ENCODE data around the gene XYLB.

The XYLB gene

DNA sequence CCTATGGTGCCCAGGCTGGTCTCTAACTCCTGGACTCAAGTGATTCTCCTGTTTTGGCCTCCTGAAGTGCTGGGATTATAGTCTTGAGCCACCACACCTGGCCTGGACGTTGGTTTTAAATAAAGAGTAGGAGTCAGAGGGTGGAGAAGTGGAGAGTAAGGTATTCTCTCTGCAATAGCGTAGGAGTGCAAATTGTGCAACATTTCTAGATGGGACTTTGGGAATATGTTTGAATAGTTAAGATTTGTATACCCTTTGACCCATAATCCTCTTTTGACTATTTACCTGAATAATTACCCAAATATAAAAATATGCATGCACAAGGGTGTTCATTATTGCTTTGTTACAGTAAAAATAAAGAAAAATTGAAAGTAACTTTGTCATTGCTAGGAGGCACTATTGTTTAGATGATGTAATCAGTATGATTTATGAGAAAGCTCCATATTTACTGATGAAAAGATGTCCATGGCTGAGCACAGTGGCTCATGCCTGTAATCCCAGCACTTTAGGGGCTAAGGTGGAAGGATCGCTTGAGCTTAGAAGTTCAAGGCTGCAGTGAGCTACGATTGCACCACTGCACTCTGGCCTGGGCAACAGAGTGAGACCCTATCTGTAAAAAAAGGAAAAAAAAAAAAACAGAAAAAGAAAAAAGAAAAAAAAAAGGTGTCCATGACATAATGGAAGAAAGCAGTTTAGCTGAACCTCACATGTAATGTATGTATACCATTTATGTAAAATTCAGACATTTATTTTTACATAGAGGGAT is 15.1 kb upstream of the XYLB start:
- no peak overlapping the region for H3K4me2 ChIP-seq (ENCODE audit: insufficient read depth, low read length, poor library complexity, severe bottlenecking)
- H2BK12ac ChIP-seq (ENCODE audit: low read length), result no peak overlapping the region
- H3K36me3 ChIP-seq (replicated peaks in 1 of 2; ENCODE audit: control insufficient read depth in 2 of 2, insufficient read depth in 2 of 2, low read length in 2 of 2), result no peaks in the 10 kb centered on the region
- H3K23ac ChIP-seq (ENCODE audit: low read depth, low read length, poor library complexity), result no peak overlapping the region
- H3K9ac ChIP-seq (ENCODE audit: low read depth, low read length, poor library complexity), result no peak overlapping the region
- no peak overlapping the region for H3K14ac ChIP-seq (ENCODE audit: low read length)
- no peak overlapping the region for H2AFZ ChIP-seq (ENCODE audit: low read length)
- peaks cover 0 to 2% of the 10 kb centered on the region in 2 donors for H3K9me3 ChIP-seq (replicated peaks in 1 of 2; ENCODE audit: control insufficient read depth in 2 of 2, insufficient read depth in 1 of 2, low read depth in 1 of 2, low read length in 2 of 2)
- no peak overlapping the region for H3K4ac ChIP-seq (ENCODE audit: low read length)
- no peak overlapping the region for H2BK120ac ChIP-seq (ENCODE audit: low read depth, low read length)
- no peak overlapping the region for H2BK5ac ChIP-seq (ENCODE audit: low read length)
- WGBS, 2 donors (ENCODE audit: extremely low coverage in 2 of 2, insufficient read length in 2 of 2, insufficient replicate concordance in 1 of 2), result no CpG with 5 or more reads among the region's 4 CpGs
- no peak overlapping the region for H4K91ac ChIP-seq (ENCODE audit: low read depth, low read length, poor library complexity)
- no peaks in the 10 kb centered on the region for H3K79me1 ChIP-seq (ENCODE audit: low read depth, low read length)
- no peak overlapping the region for H2AK5ac ChIP-seq (ENCODE audit: low read depth, low read length)
- H3K27ac ChIP-seq (replicated peaks; ENCODE audit: low read length), result no peak overlapping the region
- no peak overlapping the region for H4K8ac ChIP-seq (ENCODE audit: low read depth, low read length)
- DNase-seq (ENCODE audit: low spot score), result no peak
- H3K4me1 ChIP-seq (ENCODE audit: control insufficient read depth in 2 of 2, insufficient read depth in 1 of 2, low read depth in 1 of 2, low read length in 2 of 2), result no peaks in the 10 kb centered on the region
- H3K18ac ChIP-seq (ENCODE audit: low read length), result no peak overlapping the region
- H3K4me3 ChIP-seq (ENCODE audit: low read length in 2 of 2), result no peak overlapping the region
- H3K27me3 ChIP-seq (ENCODE audit: control insufficient read depth in 3 of 3, insufficient read depth in 3 of 3, low read depth in 1 of 3, low read length in 3 of 3), result peaks cover 0 to 13% (median 0%) of the 10 kb centered on the region in 3 experiments
- H2BK15ac ChIP-seq (ENCODE audit: low read length), result no peak overlapping the region

DNA sequence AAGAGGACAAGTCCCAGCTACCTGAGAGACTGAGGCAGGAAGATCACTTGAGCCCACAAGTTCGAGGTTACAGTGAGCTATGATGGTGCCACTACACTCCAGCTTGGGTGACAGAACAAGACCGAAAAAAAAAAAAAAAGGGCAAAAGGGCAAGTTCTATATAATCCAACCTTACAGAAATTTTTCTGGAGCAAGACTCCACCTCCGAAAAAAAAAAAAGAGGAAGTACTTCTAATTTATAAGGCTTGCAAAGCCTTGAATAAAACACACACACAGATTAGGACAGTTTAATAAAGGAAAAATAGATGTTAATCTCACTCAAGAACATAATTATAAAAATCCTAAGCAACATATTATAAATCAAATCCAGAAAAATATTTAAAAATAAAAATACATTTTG is 14.4 kb upstream of the XYLB start:
- no peaks in the 10 kb centered on the region for H3K36me3 ChIP-seq (replicated peaks in 1 of 2; ENCODE audit: control insufficient read depth in 2 of 2, insufficient read depth in 2 of 2, low read length in 2 of 2)
- H3K14ac ChIP-seq (ENCODE audit: low read length), result no peak overlapping the region
- H2AK5ac ChIP-seq (ENCODE audit: low read depth, low read length), result no peak overlapping the region
- H4K8ac ChIP-seq (ENCODE audit: low read depth, low read length), result no peak overlapping the region
- H2AFZ ChIP-seq (ENCODE audit: low read length), result no peak overlapping the region
- H3K4me3 ChIP-seq (ENCODE audit: low read length in 2 of 2), result no peak overlapping the region
- no peak overlapping the region for H3K27ac ChIP-seq (replicated peaks; ENCODE audit: low read length)
- H3K79me1 ChIP-seq (ENCODE audit: low read depth, low read length), result no peaks in the 10 kb centered on the region
- no peak overlapping the region for H4K91ac ChIP-seq (ENCODE audit: low read depth, low read length, poor library complexity)
- no peak overlapping the region for H2BK12ac ChIP-seq (ENCODE audit: low read length)
- no peak overlapping the region for H3K23ac ChIP-seq (ENCODE audit: low read depth, low read length, poor library complexity)
- H3K9me3 ChIP-seq (replicated peaks in 1 of 2; ENCODE audit: control insufficient read depth in 2 of 2, insufficient read depth in 1 of 2, low read depth in 1 of 2, low read length in 2 of 2), result peaks cover 0 to 2% of the 10 kb centered on the region in 2 donors
- no peak overlapping the region for H3K4me2 ChIP-seq (ENCODE audit: insufficient read depth, low read length, poor library complexity, severe bottlenecking)
- H3K27me3 ChIP-seq (ENCODE audit: control insufficient read depth in 3 of 3, insufficient read depth in 3 of 3, low read depth in 1 of 3, low read length in 3 of 3), result peaks cover 0 to 13% (median 0%) of the 10 kb centered on the region in 3 experiments
- H3K4ac ChIP-seq (ENCODE audit: low read length), result no peak overlapping the region
- no peak overlapping the region for H2BK15ac ChIP-seq (ENCODE audit: low read length)
- no peak overlapping the region for H3K9ac ChIP-seq (ENCODE audit: low read depth, low read length, poor library complexity)
- WGBS, 2 donors (ENCODE audit: extremely low coverage in 2 of 2, insufficient read length in 2 of 2, insufficient replicate concordance in 1 of 2), result no CpG with 5 or more reads among the region's 3 CpGs
- H2BK5ac ChIP-seq (ENCODE audit: low read length), result no peak overlapping the region
- no peak overlapping the region for H2BK120ac ChIP-seq (ENCODE audit: low read depth, low read length)
- no peak overlapping the region for H3K18ac ChIP-seq (ENCODE audit: low read length)
- no peak for DNase-seq (ENCODE audit: low spot score)
- no peaks in the 10 kb centered on the region for H3K4me1 ChIP-seq (ENCODE audit: control insufficient read depth in 2 of 2, insufficient read depth in 1 of 2, low read depth in 1 of 2, low read length in 2 of 2)

DNA sequence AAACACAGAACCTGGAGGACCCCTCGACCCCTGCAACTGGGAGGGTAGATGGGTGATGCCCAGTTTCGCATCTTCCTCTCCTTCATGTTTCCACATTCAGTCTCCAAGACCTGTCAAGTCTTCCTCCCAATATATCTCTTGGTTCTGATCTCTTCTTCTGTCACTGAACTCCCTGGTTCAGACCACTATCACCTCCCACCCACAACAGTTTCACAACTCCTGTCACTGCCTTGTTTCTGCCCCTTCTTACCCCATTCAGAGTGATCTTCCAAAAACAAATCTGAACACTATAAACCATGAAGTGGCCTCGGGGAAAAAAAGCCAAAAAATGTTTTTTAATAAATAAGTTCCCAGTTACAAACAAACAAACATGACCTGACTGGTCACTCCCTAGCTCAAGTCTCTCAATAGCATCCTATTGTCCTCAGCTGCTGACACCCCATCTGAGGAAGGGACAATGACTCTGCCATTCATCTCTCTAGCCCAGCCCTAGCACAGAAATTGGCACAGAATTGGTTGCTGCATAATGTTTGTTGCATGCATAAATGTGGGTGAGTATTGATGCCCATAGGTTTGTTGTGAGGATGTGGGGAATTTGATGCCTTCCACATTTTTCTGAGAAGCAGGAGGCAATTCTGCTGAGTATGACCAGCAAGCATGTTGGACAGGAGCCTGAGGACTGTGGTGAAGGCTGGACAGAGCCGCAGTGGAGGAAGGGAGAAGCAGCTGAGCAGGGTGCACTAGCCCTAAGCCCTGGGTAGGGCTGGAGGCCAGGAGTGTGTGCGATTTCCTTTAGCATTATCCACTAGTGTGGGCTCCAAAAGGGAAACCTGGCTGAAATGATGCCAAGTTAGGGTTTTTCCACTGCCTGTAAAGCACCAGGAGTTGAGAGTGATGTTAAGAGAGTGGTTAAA is 12.2 kb upstream of the XYLB start:
- H3K14ac ChIP-seq (ENCODE audit: low read length), result no peak overlapping the region
- no peak overlapping the region for H4K91ac ChIP-seq (ENCODE audit: low read depth, low read length, poor library complexity)
- no peaks in the 10 kb centered on the region for H3K4me1 ChIP-seq (ENCODE audit: control insufficient read depth in 2 of 2, insufficient read depth in 1 of 2, low read depth in 1 of 2, low read length in 2 of 2)
- H3K4me2 ChIP-seq (ENCODE audit: insufficient read depth, low read length, poor library complexity, severe bottlenecking), result no peak overlapping the region
- no peak overlapping the region for H3K4ac ChIP-seq (ENCODE audit: low read length)
- H2BK12ac ChIP-seq (ENCODE audit: low read length), result no peak overlapping the region
- DNase-seq (ENCODE audit: low spot score), result no peak
- no peak overlapping the region for H2AK5ac ChIP-seq (ENCODE audit: low read depth, low read length)
- H4K8ac ChIP-seq (ENCODE audit: low read depth, low read length), result no peak overlapping the region
- H3K27ac ChIP-seq (replicated peaks; ENCODE audit: low read length), result no peak overlapping the region
- H3K79me1 ChIP-seq (ENCODE audit: low read depth, low read length), result no peaks in the 10 kb centered on the region
- no CpG with 5 or more reads among the region's 5 CpGs for WGBS, 2 donors (ENCODE audit: extremely low coverage in 2 of 2, insufficient read length in 2 of 2, insufficient replicate concordance in 1 of 2)
- H2BK15ac ChIP-seq (ENCODE audit: low read length), result no peak overlapping the region
- H3K36me3 ChIP-seq (replicated peaks in 1 of 2; ENCODE audit: control insufficient read depth in 2 of 2, insufficient read depth in 2 of 2, low read length in 2 of 2), result no peaks in the 10 kb centered on the region
- no peak overlapping the region for H3K18ac ChIP-seq (ENCODE audit: low read length)
- no peak overlapping the region for H2BK5ac ChIP-seq (ENCODE audit: low read length)
- H3K9ac ChIP-seq (ENCODE audit: low read depth, low read length, poor library complexity), result no peak overlapping the region
- no peak overlapping the region for H2BK120ac ChIP-seq (ENCODE audit: low read depth, low read length)
- no peak overlapping the region for H3K4me3 ChIP-seq (ENCODE audit: low read length in 2 of 2)
- no peak overlapping the region for H2AFZ ChIP-seq (ENCODE audit: low read length)
- no peak overlapping the region for H3K23ac ChIP-seq (ENCODE audit: low read depth, low read length, poor library complexity)
- no peaks in the 10 kb centered on the region for H3K9me3 ChIP-seq (replicated peaks in 1 of 2; ENCODE audit: control insufficient read depth in 2 of 2, insufficient read depth in 1 of 2, low read depth in 1 of 2, low read length in 2 of 2)
- peaks cover 0 to 11% (median 0%) of the 10 kb centered on the region in 3 experiments for H3K27me3 ChIP-seq (ENCODE audit: control insufficient read depth in 3 of 3, insufficient read depth in 3 of 3, low read depth in 1 of 3, low read length in 3 of 3)

DNA sequence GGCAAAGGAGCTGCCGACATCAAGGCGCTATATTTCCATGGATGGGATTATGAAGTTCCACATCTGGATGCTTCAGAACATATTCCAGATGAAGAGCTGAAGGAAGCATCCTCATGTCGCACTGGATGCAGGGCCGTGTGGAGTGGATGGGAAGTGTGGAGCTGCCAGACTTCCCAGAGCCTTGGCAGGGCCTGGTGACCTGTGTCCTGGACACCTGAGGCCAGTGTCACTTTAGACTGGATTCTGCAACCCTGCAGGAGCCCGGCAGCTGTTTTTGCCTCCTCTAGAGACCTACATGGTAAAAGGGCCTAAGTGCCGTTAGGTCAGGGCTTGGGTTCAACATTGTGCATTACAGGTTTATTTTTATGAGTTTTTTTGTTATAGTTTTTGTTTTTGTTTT is 11.3 kb upstream of the XYLB start:
- H2AK5ac ChIP-seq (ENCODE audit: low read depth, low read length), result no peak overlapping the region
- H2BK12ac ChIP-seq (ENCODE audit: low read length), result no peak overlapping the region
- no peak overlapping the region for H3K27ac ChIP-seq (replicated peaks; ENCODE audit: low read length)
- no peak overlapping the region for H3K4ac ChIP-seq (ENCODE audit: low read length)
- H3K27me3 ChIP-seq (ENCODE audit: control insufficient read depth in 3 of 3, insufficient read depth in 3 of 3, low read depth in 1 of 3, low read length in 3 of 3), result peaks cover 0 to 11% (median 0%) of the 10 kb centered on the region in 3 experiments
- H2BK15ac ChIP-seq (ENCODE audit: low read length), result no peak overlapping the region
- no peak overlapping the region for H4K8ac ChIP-seq (ENCODE audit: low read depth, low read length)
- H3K79me1 ChIP-seq (ENCODE audit: low read depth, low read length), result no peaks in the 10 kb centered on the region
- no peak overlapping the region for H3K9ac ChIP-seq (ENCODE audit: low read depth, low read length, poor library complexity)
- no peak overlapping the region for H2BK5ac ChIP-seq (ENCODE audit: low read length)
- H2AFZ ChIP-seq (ENCODE audit: low read length), result no peak overlapping the region
- H3K36me3 ChIP-seq (replicated peaks in 1 of 2; ENCODE audit: control insufficient read depth in 2 of 2, insufficient read depth in 2 of 2, low read length in 2 of 2), result no peaks in the 10 kb centered on the region
- H3K4me3 ChIP-seq (ENCODE audit: low read length in 2 of 2), result no peak overlapping the region
- no peak for DNase-seq (ENCODE audit: low spot score)
- no peaks in the 10 kb centered on the region for H3K4me1 ChIP-seq (ENCODE audit: control insufficient read depth in 2 of 2, insufficient read depth in 1 of 2, low read depth in 1 of 2, low read length in 2 of 2)
- no peak overlapping the region for H3K14ac ChIP-seq (ENCODE audit: low read length)
- H3K9me3 ChIP-seq (replicated peaks in 1 of 2; ENCODE audit: control insufficient read depth in 2 of 2, insufficient read depth in 1 of 2, low read depth in 1 of 2, low read length in 2 of 2), result no peaks in the 10 kb centered on the region
- WGBS, 2 donors (ENCODE audit: extremely low coverage in 2 of 2, insufficient read length in 2 of 2, insufficient replicate concordance in 1 of 2), result no CpG with 5 or more reads among the region's 6 CpGs
- H3K18ac ChIP-seq (ENCODE audit: low read length), result no peak overlapping the region
- no peak overlapping the region for H2BK120ac ChIP-seq (ENCODE audit: low read depth, low read length)
- H3K23ac ChIP-seq (ENCODE audit: low read depth, low read length, poor library complexity), result no peak overlapping the region
- H4K91ac ChIP-seq (ENCODE audit: low read depth, low read length, poor library complexity), result no peak overlapping the region
- no peak overlapping the region for H3K4me2 ChIP-seq (ENCODE audit: insufficient read depth, low read length, poor library complexity, severe bottlenecking)
